HS-27A (cell line): ENCODE results near the gene OR10A5.
A peak's percentile ranks its signal among the peaks of the same experiment; 100 is the strongest.
"Not testable (repeated sequence)": the region's sequence is repeated elsewhere in the genome, so short reads cannot be mapped to it uniquely, and the experiment has no call there.

ENCODE experiments used
- DNase-seq: peaks from one replicate; pipeline ENCODE4 v3.0.0-alpha.2; 2012; ENCODE audit warnings: low read depth, missing footprints

Gene OR10A5

GRCh38 chr11:6845383-6845782 is at the start of gene OR10A5:
OR10A5 (plus strand) TSS chr11:6845683; CDS start chr11:6845683, 0 bp downstream.
- DNase-seq, result no peak

- no peak for DNase-seq
Measured at GRCh38 chr11:6799402-6799801, 46.1 kb upstream of the OR10A5 start, which contains the start of gene OR6A2. OR6A2 (minus strand) TSS chr11:6799689; CDS start chr11:6795708, 3,981 bp downstream.

GRCh38 chr11:6801075-6801474 is 44.4 kb upstream of the OR10A5 start:
- DNase-seq, result not testable (repeated sequence)

DNA sequence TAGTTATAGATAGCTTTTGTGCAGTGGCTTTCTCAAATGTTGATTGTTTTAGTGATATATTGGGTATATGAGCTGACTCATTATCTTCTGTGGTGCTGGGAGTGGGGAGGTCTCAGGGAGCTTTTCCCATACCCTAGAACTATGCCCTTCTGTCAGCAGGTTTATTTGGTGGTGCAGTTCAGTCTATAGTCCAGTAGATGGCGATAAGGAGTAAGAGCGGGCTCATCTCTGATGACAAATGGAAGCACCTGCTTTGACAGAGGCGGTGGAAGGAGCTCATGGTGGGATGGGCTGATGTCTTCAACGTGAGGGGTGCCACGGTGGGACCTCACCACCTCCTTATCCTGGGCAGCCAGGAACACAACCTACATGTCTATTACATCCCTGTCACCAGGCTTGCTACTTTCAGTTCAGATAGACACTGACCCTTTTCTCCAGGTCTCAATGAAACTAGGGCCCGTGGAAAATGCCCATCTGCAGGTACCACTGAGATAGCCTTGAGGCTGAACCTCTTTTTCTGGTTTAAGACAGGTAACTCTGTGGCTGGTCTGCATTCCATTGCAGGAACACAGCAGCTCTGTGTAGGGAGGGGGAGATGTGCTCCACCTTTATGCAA is 33.0 kb upstream of the OR10A5 start:
- no peak for DNase-seq

DNA sequence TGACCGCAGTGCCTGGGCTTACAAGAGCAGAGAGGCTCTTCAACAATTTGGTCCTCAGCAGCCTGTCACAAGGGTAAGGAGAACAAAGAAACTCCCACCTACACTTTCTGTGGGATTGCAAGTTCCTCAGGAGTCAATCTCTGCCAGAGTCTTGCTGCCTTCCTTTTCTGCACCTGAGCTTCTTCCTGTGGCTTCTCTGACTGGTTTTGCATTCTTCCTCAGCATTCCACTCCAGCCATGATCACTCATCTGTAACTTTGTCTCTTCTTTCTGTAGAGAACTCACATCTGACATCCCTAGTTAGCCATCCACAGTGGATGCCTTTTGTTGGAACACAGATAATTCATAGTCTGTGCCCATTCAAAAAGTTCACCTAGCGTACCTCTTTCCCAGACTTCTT is 31.8 kb upstream of the OR10A5 start:
- DNase-seq, result no peak

DNA sequence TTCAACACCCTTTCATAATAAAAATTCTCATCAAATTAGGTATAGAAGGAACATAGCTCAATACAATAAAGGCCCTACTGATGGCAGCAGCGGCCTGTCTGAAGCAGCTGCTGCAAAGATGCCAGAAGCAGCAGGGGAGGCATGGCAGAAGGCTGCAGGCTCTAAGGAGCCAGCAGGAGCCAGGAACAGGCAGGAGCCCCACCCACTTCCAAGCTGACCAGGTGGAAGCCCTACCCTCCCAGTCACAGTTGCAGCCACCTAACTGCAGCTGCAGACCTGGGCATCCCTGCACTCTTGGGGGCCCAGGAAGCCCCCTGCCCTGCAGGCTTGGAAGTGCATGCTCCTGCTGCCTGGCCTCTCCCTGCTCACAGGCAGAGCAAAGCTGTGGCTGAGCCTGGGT is 27.8 kb upstream of the OR10A5 start:
- no peak for DNase-seq

DNA sequence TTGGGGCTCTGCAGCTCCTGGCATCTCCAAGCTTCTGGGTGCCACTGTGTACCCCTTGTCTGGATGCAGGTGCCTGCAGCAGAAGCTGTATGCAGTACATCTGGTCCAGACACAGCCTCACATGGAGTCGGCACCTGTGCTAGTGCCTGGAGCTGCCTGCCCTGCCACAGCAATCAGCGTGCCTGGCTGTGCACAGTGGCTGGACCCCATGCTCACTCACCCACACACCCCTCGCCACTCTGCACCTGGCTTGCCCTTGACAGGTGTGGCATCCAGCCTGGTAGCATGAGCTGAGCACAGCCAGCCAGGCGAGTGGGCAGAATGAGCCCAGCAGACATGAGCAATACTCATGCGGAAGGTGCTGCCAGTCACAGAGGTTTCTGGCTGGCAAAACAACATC is 26.5 kb upstream of the OR10A5 start:
- DNase-seq, result no peak

DNA sequence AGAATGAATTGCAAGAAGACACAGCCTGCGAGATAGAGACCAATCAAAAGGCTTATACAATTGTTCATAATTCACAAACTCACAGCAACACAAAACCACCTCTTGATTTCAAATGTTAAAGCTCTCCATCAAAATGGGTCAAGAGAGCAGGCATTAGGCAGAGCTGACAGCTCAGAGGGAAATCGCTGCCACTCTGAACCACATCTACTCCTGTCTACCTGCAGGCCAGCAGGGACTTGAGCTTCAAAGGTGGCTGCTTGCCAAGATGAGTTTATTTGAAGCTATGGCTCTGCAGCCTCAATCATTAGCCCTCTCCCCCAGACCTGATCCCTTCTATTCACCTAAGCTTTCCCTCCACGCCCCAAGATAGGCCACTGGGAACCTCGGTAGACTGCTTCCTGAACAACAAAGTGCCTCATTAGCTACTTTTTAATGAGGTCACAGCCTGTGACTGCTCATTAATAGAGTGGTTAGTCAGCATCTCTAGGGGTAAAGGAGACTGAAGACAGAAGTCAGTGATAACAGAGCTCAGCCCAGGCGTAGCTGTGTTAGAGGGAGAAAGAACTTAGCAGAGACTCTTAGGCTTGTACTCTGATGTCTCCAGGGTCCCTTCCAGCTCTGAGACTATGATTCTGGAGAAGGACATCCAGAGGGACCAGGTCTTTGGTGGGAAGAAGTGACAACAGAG is 21.2 kb upstream of the OR10A5 start:
- no peak for DNase-seq

- DNase-seq, result no peak
Measured at GRCh38 chr11:6825231-6825744, 20.2 kb upstream of the OR10A5 start.

GRCh38 chr11:6828103-6828502 is 17.4 kb upstream of the OR10A5 start:
- no peak for DNase-seq

DNA sequence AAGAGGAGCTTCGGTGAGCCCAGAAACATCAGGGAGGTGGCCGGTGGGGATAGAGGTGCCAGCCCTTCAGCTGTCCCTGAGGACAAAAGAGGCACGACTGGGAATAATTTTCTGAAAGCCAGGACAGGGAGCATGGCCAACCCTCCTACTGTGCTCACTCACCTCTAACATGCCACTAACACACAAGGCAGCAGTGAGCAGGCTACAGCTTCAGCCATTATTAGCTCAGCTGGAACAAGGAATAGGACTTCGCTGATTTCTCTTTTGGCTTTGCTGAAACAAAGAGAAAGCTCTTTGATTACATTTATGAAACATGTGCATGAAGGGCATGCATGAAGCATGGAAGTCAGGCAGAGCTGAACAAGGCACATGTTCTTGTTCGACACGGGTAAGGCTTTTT is 12.1 kb upstream of the OR10A5 start:
- DNase-seq, result no peak

GRCh38 chr11:6834021-6834420 is 11.5 kb upstream of the OR10A5 start:
- DNase-seq, result no peak

DNA sequence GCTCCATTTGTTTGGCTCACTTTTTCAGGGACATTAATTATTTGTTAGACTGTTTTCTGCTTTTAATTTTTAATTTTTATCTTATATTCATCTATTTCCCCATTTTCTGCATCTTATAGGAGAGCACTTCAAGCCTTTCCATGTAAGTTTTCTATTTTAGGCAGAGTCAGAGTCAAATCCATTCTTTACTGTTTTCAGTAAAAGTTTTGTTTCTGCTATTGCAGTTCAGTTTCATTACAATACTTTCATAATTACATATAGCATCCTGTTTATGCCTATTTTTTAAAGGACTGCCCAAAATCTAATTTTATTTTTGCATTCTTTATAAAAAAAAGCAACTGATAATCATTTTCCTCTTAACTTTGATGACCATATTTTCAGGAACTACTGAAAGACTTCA is 3.8 kb upstream of the OR10A5 start:
- DNase-seq, result no peak

- DNase-seq, result no peak
Measured at GRCh38 chr11:6843670-6844069, 1.8 kb upstream of the OR10A5 start.

DNA sequence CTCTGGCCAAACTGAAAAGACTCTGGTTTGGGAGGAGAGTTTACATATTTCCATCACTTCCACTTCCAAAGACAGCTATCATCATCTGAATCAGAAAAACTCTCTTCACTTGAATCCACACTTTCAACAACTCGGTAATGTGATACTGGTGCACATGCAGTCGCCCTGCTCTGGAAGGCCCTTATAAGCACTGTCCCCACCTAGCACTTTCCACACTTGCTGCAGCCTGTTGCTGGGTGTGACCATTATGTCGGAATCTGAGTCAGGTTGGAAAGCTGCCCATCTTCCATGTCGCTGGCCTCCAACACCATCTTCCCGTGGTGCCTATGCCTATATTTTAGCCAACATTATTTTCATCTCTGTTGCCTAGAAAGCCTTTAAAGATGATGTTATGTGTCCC is 1.1 kb upstream of the OR10A5 start:
- DNase-seq, result no peak

DNA sequence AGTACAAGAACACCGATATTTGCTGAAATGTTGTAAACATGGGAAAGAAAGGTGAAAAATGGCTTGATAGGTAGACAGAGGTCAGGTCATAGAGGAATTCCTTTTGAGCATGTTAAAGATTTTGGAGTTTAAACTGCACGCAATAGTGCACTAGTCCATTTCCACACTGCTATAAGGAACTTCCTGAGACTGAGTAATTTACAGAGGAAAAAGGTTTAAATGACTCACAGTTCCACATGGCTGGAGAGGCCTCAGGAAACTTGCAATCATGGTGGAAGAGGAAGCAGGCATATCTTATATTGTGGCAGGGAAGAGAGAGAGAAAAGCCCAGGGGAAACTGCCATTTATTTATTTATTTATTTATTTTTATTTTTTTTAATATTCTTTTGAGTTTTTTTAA is 5.0 kb downstream of the OR10A5 start:
- DNase-seq, result no peak

GRCh38 chr11:6854801-6855200 is 9.3 kb downstream of the OR10A5 start:
- DNase-seq, result not testable (repeated sequence)

DNA sequence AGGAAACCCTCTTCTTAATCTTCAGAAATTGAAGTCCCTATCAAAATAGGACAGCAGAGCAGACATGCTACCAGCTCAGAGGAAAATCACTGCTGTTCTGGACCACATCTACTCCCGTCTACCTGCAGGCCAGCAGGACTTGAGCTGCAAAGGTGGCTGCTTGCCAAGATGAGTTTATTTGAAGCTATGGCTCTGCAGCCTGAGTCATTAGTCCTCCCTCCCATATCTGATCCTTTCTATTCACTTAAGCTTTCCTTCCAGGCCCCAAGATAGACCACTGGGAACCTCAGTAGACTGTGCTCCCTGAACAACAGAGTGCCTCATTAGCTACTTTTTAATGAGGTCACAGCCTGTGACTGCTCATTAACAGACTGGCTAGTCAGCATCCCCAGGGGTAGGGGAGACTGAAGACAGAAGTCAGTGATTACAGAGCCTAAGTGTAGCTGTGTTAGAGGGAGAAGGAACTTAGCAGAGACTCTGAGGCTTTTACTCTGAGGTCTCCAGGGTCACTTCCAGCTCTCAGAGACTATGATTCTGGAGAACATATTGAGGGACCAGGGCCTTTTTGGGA is 10.6 kb downstream of the OR10A5 start:
- DNase-seq, result peak; percentile 27

DNA sequence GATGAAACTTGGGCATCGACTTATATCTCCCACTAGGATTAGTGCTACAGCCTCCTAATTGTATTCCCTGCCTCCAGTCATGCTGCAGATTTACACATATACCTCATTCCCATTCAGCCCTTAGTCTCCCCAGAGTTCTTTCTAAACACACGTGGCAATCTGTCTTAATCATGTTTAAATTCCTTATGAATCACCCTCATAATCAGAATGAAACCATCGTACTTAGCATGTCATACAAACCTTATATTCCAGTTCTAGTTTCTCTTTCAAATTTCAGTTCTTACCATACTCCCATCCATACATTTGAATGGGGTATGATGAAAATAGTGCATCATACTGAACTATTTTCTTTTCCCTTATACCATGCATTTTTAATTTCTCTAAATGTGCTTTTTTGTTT is 11.4 kb downstream of the OR10A5 start:
- no peak for DNase-seq

- no peak for DNase-seq
Measured at GRCh38 chr11:6862961-6863360, 17.5 kb downstream of the OR10A5 start, which contains the start of gene OR10A2. OR10A2 (plus strand) TSS chr11:6863057; CDS start chr11:6869755, 6,698 bp downstream.

DNA sequence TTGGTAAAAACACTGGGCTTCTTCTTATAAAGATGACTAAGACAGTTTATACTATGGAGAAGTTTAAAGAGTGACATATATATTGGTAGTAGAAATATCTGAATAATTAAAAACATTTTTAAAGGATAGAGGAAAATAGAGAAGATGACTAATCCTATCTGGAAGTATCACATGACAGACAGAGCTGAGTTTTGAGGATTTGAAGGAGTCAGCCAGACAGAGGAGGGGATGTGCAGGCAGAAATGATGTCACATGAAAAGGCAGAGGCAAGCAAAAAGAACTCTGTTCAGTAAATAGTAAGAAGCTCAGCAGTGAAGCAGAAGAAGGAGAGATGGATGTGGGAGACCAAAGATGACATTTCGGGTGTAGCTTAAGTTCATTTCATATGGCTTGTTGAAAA is 19.0 kb downstream of the OR10A5 start:
- DNase-seq, result no peak

DNA sequence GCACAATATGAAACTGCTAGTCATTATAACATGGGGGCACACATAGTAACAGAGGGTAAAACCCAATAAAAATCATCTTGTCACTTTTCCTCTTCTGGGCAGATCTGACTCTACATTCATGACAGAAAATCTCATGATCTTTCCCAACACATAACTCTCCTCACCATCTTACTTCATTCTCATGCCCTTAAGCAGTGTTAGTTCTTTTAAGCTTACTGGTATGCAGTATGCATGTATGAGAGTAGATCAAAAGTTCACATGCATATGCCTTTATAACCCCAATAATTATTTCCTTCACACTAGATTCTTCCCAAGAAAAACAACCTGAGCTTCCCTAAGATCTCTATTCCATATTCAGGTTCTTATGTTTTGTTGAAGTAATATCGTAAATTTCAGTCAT is 25.8 kb downstream of the OR10A5 start:
- DNase-seq, result no peak

DNA sequence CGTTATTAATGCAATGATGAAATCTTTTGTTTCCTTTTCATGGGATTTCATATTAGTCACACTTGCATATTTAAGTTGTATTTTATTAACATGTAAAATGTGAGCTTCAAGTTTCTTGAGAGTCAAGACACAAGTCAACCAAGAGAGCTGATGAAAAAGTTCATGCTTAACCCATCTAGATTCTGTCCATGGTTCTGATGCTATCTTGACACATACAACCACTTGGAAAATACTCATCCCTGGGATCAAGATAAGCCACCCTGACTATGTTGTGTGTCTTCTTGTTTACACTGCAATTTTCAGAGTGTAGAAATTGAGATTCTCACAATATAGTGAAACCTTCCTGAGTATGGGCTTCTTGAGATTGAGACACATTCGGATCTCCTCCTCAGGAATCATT is 30.3 kb downstream of the OR10A5 start:
- DNase-seq, result no peak
